HL-60 (cell line): ENCODE measurements around the gene JPH3.

Experiments
- DNase-seq, 2 experiments: peaks; one replicate each; pipeline ENCODE4 v3.0.0-alpha.2; 2010 to 2020; ENCODE audit warnings: low read depth in 1 of 2, low spot score in 1 of 2
- H3K27ac ChIP-seq: fragments of 250-450 bp; sonication (Bioruptor Pico); replicated peaks from 2 replicates; pipeline ENCODE4 v1.5.1; 2020; ENCODE audit warnings: mild to moderate bottlenecking, moderate library complexity
- H3K27me3 ChIP-seq: fragments of 250-450 bp; sonication (Bioruptor Pico); 2 replicates; pipeline ENCODE4 v1.5.1; 2021; ENCODE audit warnings: mild to moderate bottlenecking, moderate library complexity; ENCODE audit not compliant: insufficient read depth, poor library complexity, severe bottlenecking
- H3K4me3 ChIP-seq: replicated peaks from 2 replicates; pipeline ENCODE4 v1.5.1; 2011; ENCODE audit warnings: mild to moderate bottlenecking, control low read depth, low read length; ENCODE audit not compliant: insufficient read depth
- CTCF ChIP-seq: IDR thresholded peaks from one replicate; pipeline ENCODE4 v1.5.1; 2011; ENCODE audit warnings: low read length, control low read depth, inconsistent platforms; ENCODE audit not compliant: insufficient read depth
- GABPA ChIP-seq: IDR thresholded peaks from 2 replicates; pipeline ENCODE4 v1.6.1; 2012; ENCODE audit warnings: low read depth
- POLR2AphosphoS5 ChIP-seq: IDR thresholded peaks from 2 replicates; pipeline ENCODE4 v1.6.1; 2012; ENCODE audit warnings: low read depth
- REST ChIP-seq: IDR thresholded peaks from 2 replicates; pipeline ENCODE4 v1.6.1; 2012; ENCODE audit warnings: low read depth; ENCODE audit not compliant: insufficient replicate concordance
- SPI1 ChIP-seq: IDR thresholded peaks from 2 replicates; pipeline ENCODE4 v1.6.1; 2012; ENCODE audit warnings: low read depth, mild to moderate bottlenecking, borderline replicate concordance

The JPH3 gene

GRCh38 chr16:87641721-87642120, 39.4 kb downstream of the JPH3 start:
- no peak overlapping the region for H3K4me3 ChIP-seq
- H3K27me3 ChIP-seq, result no peaks in the 10 kb centered on the region
- DNase-seq, result no peak
- no peak overlapping the region for H3K27ac ChIP-seq
- no peak for TF ChIP-seq GABPA
- TF ChIP-seq REST, result no peak
- no peak for TF ChIP-seq POLR2AphosphoS5
- TF ChIP-seq CTCF, result no peak
- no peak for TF ChIP-seq SPI1

GRCh38 chr16:87642491-87642890, 40.2 kb downstream of the JPH3 start:
- Histone ChIP-seq H3K27me3 (no peaks in the 10 kb centered on the region), H3K27ac (no peak overlapping the region), H3K4me3 (no peak overlapping the region)
- DNase-seq, result no peak
- no peak for TF ChIP-seq POLR2AphosphoS5
- no peak for TF ChIP-seq CTCF
- no peak for TF ChIP-seq GABPA
- TF ChIP-seq SPI1, result no peak
- no peak for TF ChIP-seq REST

- TF ChIP-seq CTCF (no peak), REST (no peak), SPI1 (no peak), GABPA (no peak), POLR2AphosphoS5 (no peak)
- H3K27me3 ChIP-seq, result no peaks in the 10 kb centered on the region
Observed at GRCh38 chr16:87644186-87644585, 41.9 kb downstream of the JPH3 start.

More at GRCh38 chr16:87644186-87644585, 41.9 kb downstream of the JPH3 start:
- no peak for DNase-seq
- no peak overlapping the region for H3K27ac ChIP-seq
- no peak overlapping the region for H3K4me3 ChIP-seq
